SK-N-SH (cell line): ENCODE data around the gene BACE1-AS. TPM values are rescaled to one million over a fixed set of nuclear protein-coding genes. Genes with fewer than 3 reads are reported as not detected.
A peak's percentile ranks its signal among the peaks of the same experiment; 100 is the strongest.

Experiments used
- CTCF ChIA-PET: fragments of 300-600, 350-600 bp; formaldehyde crosslinking; extraction: SDS; loops from one replicate; lab custom pipeline; 2021; lab: Yijun Ruan, JAX
- POLR2A ChIA-PET: fragments of 350-600 bp; sonication (Branson Sonifier 250); formaldehyde crosslinking; extraction: SDS; loops from one replicate; lab custom pipeline; 2020; ENCODE audit warnings: antibody characterized with exemption, inconsistent platforms; lab: Yijun Ruan, JAX
- DNase-seq: peaks from one replicate; pipeline ENCODE4 v3.0.0; 2012
- H2AFZ ChIP-seq: fragments of 200-600 bp; sonication (generic); 2 replicates; pipeline ENCODE4 v1.8.1; 2016; ENCODE audit warnings: antibody characterized with exemption, mild to moderate bottlenecking, low read depth
- H3F3A ChIP-seq: fragments of 200-600 bp; sonication (generic); replicated peaks from 2 replicates; pipeline ENCODE3; 2016; ENCODE audit warnings: antibody characterized with exemption, mild to moderate bottlenecking; ENCODE audit not compliant: insufficient read depth
- H3K27ac ChIP-seq, 2 experiments: fragments of 200-500 bp in 1 of 2; fragments of 200-600 bp in 1 of 2; sonication (Bioruptor generic) in 1 of 2; sonication (generic), shearing (Covaris generic) in 1 of 2; 2 replicates each; pipeline versions ENCODE4 v1.5.1 to v1.6.1; 2014 to 2016; ENCODE audit warnings: low read depth in 2 of 2, inconsistent platforms in 1 of 2, low read length in 1 of 2, mild to moderate bottlenecking in 1 of 2, mixed read lengths in 1 of 2
- H3K27me3 ChIP-seq: fragments of 200-600 bp; sonication (generic), shearing (Covaris generic); 2 replicates; pipeline ENCODE4 v1.6.1; 2016; ENCODE audit warnings: mixed run types; ENCODE audit not compliant: insufficient read depth
- H3K36me3 ChIP-seq, 2 experiments: fragments of 200-500 bp in 1 of 2; fragments of 200-600 bp in 1 of 2; sonication (Bioruptor generic) in 1 of 2; sonication (generic) in 1 of 2; replicated peaks in 1 of 2; 2 replicates each; pipeline versions ENCODE3 to v1.5.1; 2014 to 2016; ENCODE audit warnings: low read length in 1 of 2, mild to moderate bottlenecking in 1 of 2; ENCODE audit not compliant: insufficient read depth in 2 of 2, control insufficient read depth in 1 of 2
- H3K4me1 ChIP-seq, 2 experiments: fragments of 200-500 bp in 1 of 2; fragments of 200-600 bp in 1 of 2; sonication (Bioruptor generic) in 1 of 2; sonication (generic), shearing (Covaris generic) in 1 of 2; 2 replicates each; pipeline versions ENCODE4 v1.5.1 to v1.6.1; 2014 to 2016; ENCODE audit warnings: low read depth in 1 of 2, low read length in 1 of 2, mixed run types in 1 of 2; ENCODE audit not compliant: insufficient read depth in 2 of 2, control insufficient read depth in 1 of 2
- H3K4me2 ChIP-seq: fragments of 200-600 bp; sonication (generic), shearing (Covaris generic); 2 replicates; pipeline ENCODE4 v1.6.1; 2017; ENCODE audit warnings: mixed run types
- H3K4me3 ChIP-seq, 2 experiments: fragments of 200-500 bp in 1 of 2; fragments of 200-600 bp in 1 of 2; sonication (Bioruptor generic) in 1 of 2; sonication (generic), shearing (Covaris generic) in 1 of 2; 2 replicates each; pipeline versions ENCODE4 v1.5.1 to v1.8.1; 2014 to 2016; ENCODE audit warnings: low read depth in 2 of 2, inconsistent platforms in 1 of 2, low read length in 1 of 2, mild to moderate bottlenecking in 1 of 2, mixed read lengths in 1 of 2, moderate library complexity in 1 of 2
- H3K79me2 ChIP-seq: fragments of 200-600 bp; sonication (generic); 2 replicates; pipeline ENCODE4 v1.8.1; 2017; ENCODE audit warnings: mild to moderate bottlenecking; ENCODE audit not compliant: insufficient read depth
- H3K9ac ChIP-seq: fragments of 200-600 bp; sonication (generic); 2 replicates; pipeline ENCODE4 v1.6.1; 2017; ENCODE audit warnings: mixed run types
- H3K9me2 ChIP-seq: fragments of 200-600 bp; sonication (generic); 2 replicates; pipeline ENCODE4 v1.6.1; 2017; ENCODE audit warnings: mixed run types
- H3K9me3 ChIP-seq: fragments of 200-600 bp; sonication (generic); 2 replicates; pipeline ENCODE4 v1.6.1; 2017; ENCODE audit warnings: mixed run types, mild to moderate bottlenecking, moderate library complexity
- H4K20me1 ChIP-seq: fragments of 200-600 bp; sonication (generic); 2 replicates; pipeline ENCODE4 v1.6.1; 2017; ENCODE audit warnings: mild to moderate bottlenecking, mixed run types; ENCODE audit not compliant: insufficient read depth
- CTCF ChIP-seq: fragments of 200-600 bp; sonication (generic); IDR thresholded peaks from 2 replicates; pipeline ENCODE4 v1.6.1; 2017; ENCODE audit warnings: antibody characterized with exemption, mild to moderate bottlenecking, moderate library complexity
- ELF1 ChIP-seq: IDR thresholded peaks from 2 replicates; pipeline ENCODE4 v1.4.0; 2012
- EP300 ChIP-seq, 2 experiments: IDR thresholded peaks; 2 replicates each; pipeline versions ENCODE4 v1.4.0 to v1.6.1; 2012; ENCODE audit warnings: borderline replicate concordance in 1 of 2, low read depth in 1 of 2, low read length in 1 of 2
- FOSL2 ChIP-seq: IDR thresholded peaks from 2 replicates; pipeline ENCODE4 v1.4.0; 2012; ENCODE audit warnings: low read depth, mild to moderate bottlenecking, moderate library complexity, borderline replicate concordance
- FOXJ3 ChIP-seq: sonication (generic); formaldehyde crosslinking; IDR thresholded peaks from 2 replicates; pipeline ENCODE4 v1.5.1; 2020; ENCODE audit warnings: mild to moderate bottlenecking, missing genetic modification reagents
- FOXM1 ChIP-seq: IDR thresholded peaks from 2 replicates; pipeline ENCODE4 v1.4.0; 2012; ENCODE audit warnings: low read depth, mild to moderate bottlenecking
- GABPA ChIP-seq: IDR thresholded peaks from 2 replicates; pipeline ENCODE4 v1.4.0; 2012; ENCODE audit warnings: low read depth, mild to moderate bottlenecking
- GATA2 ChIP-seq: sonication (generic); formaldehyde crosslinking; IDR thresholded peaks from 2 replicates; pipeline ENCODE4 v1.5.0; 2020; ENCODE audit warnings: mild to moderate bottlenecking, missing genetic modification reagents
- JUND ChIP-seq: IDR thresholded peaks from 2 replicates; pipeline ENCODE4 v1.4.0; 2012
- MAX ChIP-seq: IDR thresholded peaks from 2 replicates; pipeline ENCODE4 v1.4.0; 2012; ENCODE audit warnings: low read depth
- MEF2A ChIP-seq: IDR thresholded peaks from 2 replicates; pipeline ENCODE4 v1.4.0; 2012; ENCODE audit warnings: low read depth, borderline replicate concordance
- NFIC ChIP-seq: IDR thresholded peaks from 2 replicates; pipeline ENCODE4 v1.4.0; 2012; ENCODE audit warnings: borderline replicate concordance
- NRF1 ChIP-seq: IDR thresholded peaks from 2 replicates; pipeline ENCODE4 v1.6.1; 2012; ENCODE audit warnings: low read depth, mild to moderate bottlenecking, low read length
- PBX3 ChIP-seq: IDR thresholded peaks from 2 replicates; pipeline ENCODE4; 2012
- POLR2AphosphoS5 ChIP-seq: IDR thresholded peaks from 2 replicates; pipeline ENCODE4 v1.6.1; 2012; ENCODE audit warnings: low read depth, low read length
- RCOR1 ChIP-seq: fragments of 150-350 bp; IDR thresholded peaks from 2 replicates; pipeline ENCODE4 v1.6.1; 2017; ENCODE audit warnings: antibody characterized with exemption, low read length
- REST ChIP-seq: IDR thresholded peaks from 2 replicates; pipeline ENCODE4 v1.6.1; 2012; ENCODE audit warnings: mild to moderate bottlenecking, low read depth, low read length, moderate library complexity
- RFX5 ChIP-seq: IDR thresholded peaks from 2 replicates; pipeline ENCODE4 v1.6.1; 2012; ENCODE audit warnings: mild to moderate bottlenecking, improper control_type of control experiment, low read length
- SMC3 ChIP-seq: IDR thresholded peaks from 2 replicates; pipeline ENCODE4 v1.6.1; 2012; ENCODE audit warnings: low read depth, low read length, improper control_type of control experiment
- TAF1 ChIP-seq: IDR thresholded peaks from 2 replicates; pipeline ENCODE4 v1.6.1; 2012; ENCODE audit warnings: low read depth, mild to moderate bottlenecking, low read length, moderate library complexity, borderline replicate concordance
- TCF12 ChIP-seq: IDR thresholded peaks from 2 replicates; pipeline ENCODE4 v1.4.0; 2012
- TEAD4 ChIP-seq: IDR thresholded peaks from 2 replicates; pipeline ENCODE4 v1.4.0; 2012; ENCODE audit warnings: mild to moderate bottlenecking, borderline replicate concordance; ENCODE audit not compliant: insufficient read depth
- WGBS: methylation state at CpG from one replicate; pipeline ENCODE4 v1.1.6; 2017; ENCODE audit warnings: low lambda C conversion rate; 5-methylcytosine and 5-hydroxymethylcytosine counted together
- polyA plus RNA-seq, 3 experiments: library from polyadenylated mRNA; depleted of rRNA; stranded (reverse); fragments of >200 nt; gene quantifications; 2 replicates each; pipeline ENCODE4 v1.2.3, GENCODE V29; 2012

Gene BACE1-AS
- polyA plus RNA-seq, 1 of the 3 experiments (the other 2 are of a cell fraction) = 5.7 TPM

- DNase-seq = no peak
- Histone ChIP-seq H3K36me3 (peaks cover 0 to 13% of the 10 kb centered on the region in 2 experiments), H3F3A (peaks cover 35% of the 10 kb centered on the region), H3K27me3 (no peaks in the 10 kb centered on the region), H3K4me1 (0 out of 4 replicates have a peak, but pooled peaks cover 0 to 10% of the 10 kb centered on the region in 2 experiments), H3K27ac (peak overlapping the region in 1 of 2 experiments; percentile 80; a peak in 2 of 4 replicates), H3K9ac (peak overlapping the region; percentile 27; the same call in 1 of the 2 replicates), H3K9me3 (peaks cover 3% of the 10 kb centered on the region; the same call in 1 of the 2 replicates), H4K20me1 (no peaks in the 10 kb centered on the region), H2AFZ (no peak overlapping the region; the same call in 1 of the 2 replicates), H3K4me3 (no peak overlapping the region), H3K9me2 (no peaks in the 10 kb centered on the region), H3K79me2 (peaks cover 9% of the 10 kb centered on the region), H3K4me2 (no peak overlapping the region)
- WGBS = 54% methylated on average over 9 of the region's 9 CpGs
- POLR2A ChIA-PET = no interaction called here
- CTCF ChIA-PET = no interaction called here
- TF ChIP-seq PBX3 (peak; percentile 87), POLR2AphosphoS5 (no peak), EP300 (IDR thresholded peaks at IDR 0.05; ENCODE audit: borderline replicate concordance in 1 of 2, low read depth in 1 of 2, low read length in 1 of 2) (peak in 1 of 2 experiments; percentile 57; a peak in 1 of 4 replicates), SMC3 (no peak), ELF1 (no peak), FOSL2 (peak; percentile 85), NFIC (no peak), FOXM1 (peak; percentile 61; the same call in 1 of the 2 replicates), TEAD4 (0 out of 2 replicates have a peak, but pooled peaks have one; percentile 45), MAX (0 out of 2 replicates have a peak, but pooled peaks have one; percentile 28), RCOR1 (no peak), TCF12 (peak; percentile 82), JUND (peak; percentile 78)
Observed at GRCh38 chr11:117273550-117274289, 17.4 kb upstream of the BACE1-AS start.

- no peak overlapping the region for H3K9ac ChIP-seq
- H3K4me3 ChIP-seq = no peak overlapping the region
- H3K9me2 ChIP-seq = no peaks in the 10 kb centered on the region
- H2AFZ ChIP-seq = no peak overlapping the region
- CTCF ChIA-PET = no interaction called here
- H3K4me2 ChIP-seq = no peak overlapping the region
- H3K27me3 ChIP-seq = no peaks in the 10 kb centered on the region
- no peaks in the 10 kb centered on the region for H3K9me3 ChIP-seq
- no peak overlapping the region for H3K27ac ChIP-seq
- H3K36me3 ChIP-seq = peaks cover 12 to 23% of the 10 kb centered on the region in 2 experiments
- POLR2A ChIA-PET = no interaction called here
- H3K79me2 ChIP-seq = peaks cover 3% of the 10 kb centered on the region
- no peaks in the 10 kb centered on the region; the same call in 1 of the 2 replicates for H4K20me1 ChIP-seq
- DNase-seq = no peak
- H3K4me1 ChIP-seq = peaks cover 0 to 32% of the 10 kb centered on the region in 2 experiments; a peak in 2 of 4 replicates
- 89% methylated on average over 2 of the region's 2 CpGs for WGBS
- H3F3A ChIP-seq = peaks cover 60% of the 10 kb centered on the region
- no peak for TF ChIP-seq REST
- no peak for TF ChIP-seq CTCF
- no peak for TF ChIP-seq TCF12
- TF ChIP-seq FOXM1 = no peak
- no peak for TF ChIP-seq MEF2A
- TF ChIP-seq FOXJ3 (CRISPR knock-in tag) = no peak
- no peak for TF ChIP-seq ELF1
- no peak for TF ChIP-seq NRF1
- TF ChIP-seq SMC3 = no peak
- no peak for TF ChIP-seq TAF1
- TF ChIP-seq GABPA = no peak
- no peak for TF ChIP-seq GATA2 (CRISPR knock-in tag)
- TF ChIP-seq RFX5 = no peak
Observed at GRCh38 chr11:117278347-117278746, 12.8 kb upstream of the BACE1-AS start.
